GM21528 (cell line): ENCODE data around the gene TARS3.

Source experiments
- ATAC-seq: cut with Tn5 transposase; IDR thresholded peaks from one replicate; pipeline ENCODE4 v1.9.1; 2021; ENCODE audit warnings: mild to moderate bottlenecking, moderate library complexity; ENCODE audit not compliant: unreplicated experiment, low FRiP score

TARS3 gene

GRCh38 chr15:101702077-101702476 lies 22.2 kb downstream of the TARS3 start:
- ATAC-seq = no peak

DNA sequence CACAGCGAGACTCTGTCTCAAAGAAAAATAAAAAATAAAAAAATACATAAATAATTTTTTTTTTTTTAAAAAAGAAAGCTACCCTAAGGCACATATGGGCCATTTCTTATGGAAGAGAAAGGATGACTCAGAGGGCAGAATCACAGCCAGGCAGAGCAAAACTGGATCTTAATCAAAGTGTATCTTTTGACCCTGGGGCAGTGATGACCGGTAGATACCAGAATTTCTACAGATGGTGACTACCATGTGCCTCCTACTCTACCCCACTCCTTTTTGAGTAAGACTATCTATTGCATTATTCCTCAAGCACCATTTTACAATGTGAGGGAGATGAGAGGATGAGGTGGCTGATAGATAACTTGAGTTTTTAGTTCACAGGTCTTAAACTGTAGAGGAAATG lies 26.0 kb downstream of the TARS3 start:
- no peak for ATAC-seq

DNA sequence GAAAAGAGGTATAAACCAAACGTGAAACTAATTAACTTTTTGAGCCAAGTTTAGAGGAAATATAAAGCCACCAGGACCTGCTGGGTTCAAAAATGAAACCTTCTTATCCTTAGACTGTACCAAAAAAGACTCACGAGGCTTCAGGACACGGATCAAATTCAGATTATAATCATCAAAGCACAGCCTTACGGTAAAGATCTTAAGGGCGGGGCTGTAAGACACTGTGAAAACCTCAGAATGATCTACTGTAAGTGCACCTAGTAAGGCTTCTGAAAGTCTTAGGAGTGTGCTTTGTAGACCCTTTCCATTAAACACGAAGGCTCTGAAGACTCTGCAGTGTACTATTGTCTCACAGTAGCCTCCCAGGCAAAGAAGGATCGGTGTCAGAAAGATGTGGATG lies 26.8 kb downstream of the TARS3 start:
- ATAC-seq = no peak

GRCh38 chr15:101696829-101697228 lies 27.4 kb downstream of the TARS3 start:
- no peak for ATAC-seq

- ATAC-seq = no peak
Observed at GRCh38 chr15:101694261-101694660, 30.0 kb downstream of the TARS3 start.

DNA sequence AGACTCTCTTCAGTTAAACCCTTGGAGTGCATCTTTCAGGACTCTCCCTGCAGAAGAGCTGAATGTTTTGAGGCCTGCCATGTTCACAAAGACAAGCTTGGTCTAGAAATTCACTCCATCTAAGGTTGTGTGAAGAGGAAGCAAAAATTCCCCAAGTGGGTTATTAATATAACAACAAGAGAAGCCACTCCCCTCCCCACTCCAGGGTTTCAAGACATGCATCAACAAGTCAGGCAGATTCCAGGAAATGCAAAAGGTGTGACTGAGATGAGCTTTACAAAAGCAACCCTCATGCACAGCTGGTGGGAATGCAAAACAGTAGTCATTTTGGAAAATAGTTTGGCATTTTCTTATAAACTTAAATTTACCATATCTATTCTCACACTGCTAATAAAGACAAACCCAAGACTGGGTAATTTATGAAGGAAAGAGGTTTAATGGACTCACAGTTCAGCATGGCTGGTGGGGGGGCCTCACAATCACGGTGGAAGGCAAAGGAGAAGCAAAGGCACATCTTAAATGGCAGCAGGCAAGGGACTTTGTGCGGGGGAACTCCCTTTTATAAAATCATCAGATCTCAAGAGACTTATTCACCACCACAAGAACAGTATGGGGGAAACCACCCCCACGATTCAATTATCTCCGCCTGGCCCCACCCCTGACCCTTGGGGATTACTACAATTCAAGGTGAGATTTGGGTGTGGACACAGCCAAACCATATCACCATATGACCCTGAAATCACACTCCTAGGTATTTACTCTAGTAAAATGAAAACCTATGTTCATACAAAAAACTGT lies 31.3 kb downstream of the TARS3 start:
- no peak for ATAC-seq

- no peak for ATAC-seq
Observed at GRCh38 chr15:101689901-101690300, 34.4 kb downstream of the TARS3 start.

GRCh38 chr15:101686718-101687117 lies 37.6 kb downstream of the TARS3 start:
- no peak for ATAC-seq

DNA sequence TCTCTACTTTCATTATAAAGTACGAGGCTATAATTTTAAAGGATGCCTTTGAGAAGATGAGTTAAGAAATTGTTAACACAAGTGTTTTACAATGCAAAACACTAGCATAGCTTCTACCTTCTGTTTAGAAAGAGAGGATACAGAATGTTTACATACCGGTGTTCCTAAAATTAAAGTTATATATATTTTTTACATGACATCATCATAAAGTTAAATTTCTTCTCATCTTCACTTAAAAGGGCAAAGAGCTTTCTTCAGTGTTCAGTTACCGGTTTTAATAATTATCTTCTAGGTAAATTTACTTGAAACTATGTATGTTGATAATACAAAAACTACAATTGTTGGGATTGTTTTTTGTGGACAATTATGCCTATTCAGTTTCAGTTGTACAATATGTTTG lies 39.4 kb downstream of the TARS3 start:
- no peak for ATAC-seq

DNA sequence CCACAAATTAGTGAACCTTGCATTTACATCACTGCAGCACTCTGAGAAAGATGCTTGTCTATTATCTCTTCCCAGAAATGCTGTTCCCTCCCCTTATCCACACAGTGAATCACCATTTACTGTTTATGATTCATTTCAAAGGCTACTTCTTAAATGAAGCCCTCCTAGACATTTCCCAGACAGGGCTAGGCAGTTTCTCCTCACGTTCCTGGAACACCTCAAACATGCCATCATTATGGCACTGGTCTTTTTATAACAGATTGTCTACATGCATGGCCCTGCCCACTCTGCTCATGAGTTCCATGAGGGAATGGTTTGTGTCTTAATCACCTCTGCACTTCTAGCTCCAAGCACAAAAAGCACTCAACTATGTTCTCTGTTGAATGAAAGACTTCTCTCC lies 39.9 kb downstream of the TARS3 start:
- ATAC-seq = no peak

GRCh38 chr15:101679806-101680205 lies 44.5 kb downstream of the TARS3 start:
- no peak for ATAC-seq

- no peak for ATAC-seq
Observed at GRCh38 chr15:101676921-101677329, 47.3 kb downstream of the TARS3 start.

- ATAC-seq = peak; percentile 86
Observed at GRCh38 chr15:101675796-101676582, 48.3 kb downstream of the TARS3 start.

GRCh38 chr15:101675015-101675414 lies 49.3 kb downstream of the TARS3 start:
- no peak for ATAC-seq

- ATAC-seq = no peak
Observed at GRCh38 chr15:101672298-101672697, 52.0 kb downstream of the TARS3 start.

GRCh38 chr15:101669744-101670143 lies 54.5 kb downstream of the TARS3 start:
- ATAC-seq = no peak

DNA sequence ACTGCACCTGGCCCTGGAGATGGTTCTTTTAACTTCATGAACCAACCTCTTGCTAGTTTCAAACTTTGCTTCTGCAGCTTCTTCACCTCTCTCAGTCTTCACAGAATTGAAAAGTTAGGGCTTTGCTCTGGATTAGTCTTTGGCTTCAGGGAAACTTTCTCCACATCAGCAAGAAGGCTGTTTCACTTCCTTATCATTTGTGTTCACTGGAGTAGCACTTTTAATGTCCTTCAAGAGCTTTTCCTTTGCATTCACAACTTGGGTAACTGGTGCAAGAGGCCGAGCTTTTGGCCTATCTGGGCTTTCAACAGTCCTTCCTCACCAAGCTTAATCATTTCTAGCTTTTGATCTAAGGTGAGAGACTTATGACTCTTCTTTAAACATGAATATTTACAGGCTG lies 56.4 kb downstream of the TARS3 start:
- no peak for ATAC-seq

DNA sequence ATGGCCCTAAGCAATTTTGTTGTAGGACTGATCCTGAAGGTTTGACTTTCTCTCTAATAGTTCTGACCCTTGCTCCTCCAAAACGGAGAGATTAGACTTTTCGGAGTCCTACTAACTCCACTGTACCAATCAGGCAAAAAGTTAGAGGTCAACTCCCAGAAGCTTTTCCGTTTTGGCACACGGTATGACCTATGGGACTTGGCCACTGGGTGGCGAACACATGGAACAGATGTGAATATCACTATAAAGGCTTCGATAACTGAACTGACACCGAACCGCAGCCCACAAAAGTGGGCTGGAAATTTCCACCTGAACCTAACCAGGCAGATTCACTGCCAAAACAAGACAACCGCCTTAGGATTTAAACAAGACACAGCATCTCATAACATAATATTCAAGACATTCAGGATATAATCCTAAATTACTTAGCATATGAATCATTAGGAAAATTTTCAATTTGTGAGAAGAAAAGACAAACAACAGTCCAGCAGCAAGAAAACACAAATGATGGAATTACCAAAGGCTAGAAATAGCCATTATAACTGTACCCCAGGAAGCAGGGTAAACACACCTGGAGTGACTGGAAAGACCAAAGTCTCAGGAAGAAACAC lies 59.9 kb downstream of the TARS3 start:
- no peak for ATAC-seq

GRCh38 chr15:101662203-101662602 lies 62.1 kb downstream of the TARS3 start:
- no peak for ATAC-seq

GRCh38 chr15:101660005-101660404 lies 64.3 kb downstream of the TARS3 start:
- no peak for ATAC-seq

DNA sequence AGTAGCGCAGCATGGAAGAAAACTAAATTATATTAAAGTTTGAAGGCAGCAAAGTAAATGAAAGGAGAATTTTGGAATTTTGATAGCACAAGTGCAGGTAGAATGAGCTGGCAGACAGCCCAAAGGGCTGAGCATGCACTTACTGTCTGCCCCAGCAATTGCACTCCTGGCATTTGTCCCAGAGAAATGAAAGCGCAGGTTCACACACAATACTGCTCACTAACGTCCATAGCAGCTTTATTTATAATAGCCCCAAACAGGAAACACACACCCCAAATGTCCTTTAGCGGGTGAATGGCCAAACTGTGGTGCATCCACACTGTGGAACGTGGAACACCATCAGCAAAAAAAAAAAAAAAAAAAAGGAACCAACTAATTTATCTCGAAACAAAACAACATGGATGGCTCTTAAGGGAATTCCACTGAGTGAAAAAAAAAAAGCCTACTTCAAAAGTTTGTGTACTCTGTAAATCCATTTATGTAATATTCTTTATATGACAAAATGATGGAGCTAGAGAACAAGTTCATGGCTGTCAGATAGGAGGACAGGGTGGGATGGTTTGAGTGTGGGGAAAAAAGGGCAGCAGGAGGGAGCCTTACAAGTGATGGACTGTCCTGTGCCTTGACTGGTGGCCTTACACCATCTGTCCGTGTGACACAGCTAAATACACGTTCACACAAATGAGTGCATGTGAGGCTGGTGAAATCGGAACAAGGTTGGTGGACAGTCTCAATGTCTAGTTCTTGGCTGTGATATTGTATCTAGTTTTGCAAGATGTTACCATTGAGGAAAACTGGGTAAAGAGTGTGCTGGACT lies 66.1 kb downstream of the TARS3 start:
- ATAC-seq = no peak
